IMR-90 (cell line): Measurements from ENCODE around the gene ZXDC. TPM values are rescaled to one million over a fixed set of nuclear protein-coding genes. Genes with fewer than 3 reads are reported as not detected.

Experiments
- ATAC-seq: fragments of 200-7000 bp; cut with Tn5 transposase; 2 replicates; pipeline ENCODE4 v1.9.1; 2020; ENCODE audit warnings: low read depth, mild to moderate bottlenecking, moderate library complexity
- BruUV-seq: library from RNA; stranded (reverse); fragments of 400-500 nt; replicated peaks from 2 replicates; lab custom pipeline; 2021; lab: Mats Ljungman, UMichigan
- CTCF ChIA-PET: fragments of 300-600 bp; formaldehyde crosslinking; extraction: SDS; loops from one replicate; lab custom pipeline; 2021; ENCODE audit warnings: antibody characterized with exemption; lab: Yijun Ruan, JAX
- POLR2A ChIA-PET: fragments of 300-600 bp; sonication (Branson Sonifier 250); formaldehyde crosslinking; loops from one replicate; lab custom pipeline; 2022; ENCODE audit warnings: antibody characterized with exemption; ENCODE audit not compliant: unreplicated experiment; lab: Charles Lee
- DNase-seq: peaks from one replicate; pipeline ENCODE4 v3.0.0; 2013
- H2AFZ ChIP-seq: replicated peaks from 2 replicates; pipeline ENCODE3; 2013; ENCODE audit warnings: low read length, mild to moderate bottlenecking; ENCODE audit not compliant: poor library complexity
- H2AK5ac ChIP-seq: 2 replicates; pipeline ENCODE4 v1.6.1; 2013; ENCODE audit warnings: low read depth, low read length, inconsistent platforms
- H2AK9ac ChIP-seq: replicated peaks from 2 replicates; pipeline ENCODE3; 2013; ENCODE audit warnings: mild to moderate bottlenecking, low read depth, low read length, moderate library complexity; ENCODE audit not compliant: poor library complexity
- H2BK120ac ChIP-seq: 2 replicates; pipeline ENCODE4 v1.6.1; 2013; ENCODE audit warnings: low read depth, low read length, inconsistent platforms
- H2BK15ac ChIP-seq: 3 replicates; pipeline ENCODE4 v1.6.1; 2013; ENCODE audit warnings: low read depth, low read length, inconsistent platforms
- H2BK20ac ChIP-seq: 2 replicates; pipeline ENCODE4 v1.6.1; 2013; ENCODE audit warnings: low read depth, mild to moderate bottlenecking, inconsistent platforms, low read length, moderate library complexity
- H2BK5ac ChIP-seq: 2 replicates; pipeline ENCODE4 v1.6.1; 2013; ENCODE audit warnings: mild to moderate bottlenecking, low read depth, low read length, inconsistent platforms; ENCODE audit not compliant: poor library complexity, severe bottlenecking
- H3K14ac ChIP-seq: replicated peaks from 2 replicates; pipeline ENCODE4 v1.6.1; 2013; ENCODE audit warnings: low read depth, low read length, inconsistent platforms
- H3K18ac ChIP-seq: 2 replicates; pipeline ENCODE4 v1.6.1; 2013; ENCODE audit warnings: low read depth, low read length, control low read depth
- H3K23ac ChIP-seq: 2 replicates; pipeline ENCODE4 v1.6.1; 2013; ENCODE audit warnings: low read depth, low read length, inconsistent platforms
- H3K27ac ChIP-seq: 2 replicates; pipeline ENCODE4 v1.5.1; 2013; ENCODE audit warnings: mild to moderate bottlenecking, control low read depth, low read length; ENCODE audit not compliant: insufficient read depth
- H3K27me3 ChIP-seq: 2 replicates; pipeline ENCODE4 v1.6.1; 2013; ENCODE audit warnings: low read length; ENCODE audit not compliant: control insufficient read depth, insufficient read depth
- H3K36me3 ChIP-seq: 2 replicates; pipeline ENCODE4 v1.6.1; 2013; ENCODE audit warnings: low read length, mixed read lengths; ENCODE audit not compliant: control insufficient read depth, insufficient read depth
- H3K4ac ChIP-seq: 2 replicates; pipeline ENCODE4 v1.6.1; 2013; ENCODE audit warnings: low read depth, low read length, inconsistent platforms
- H3K4me1 ChIP-seq: 2 replicates; pipeline ENCODE4 v1.6.1; 2013; ENCODE audit warnings: low read length, mixed read lengths; ENCODE audit not compliant: control insufficient read depth, insufficient read depth
- H3K4me2 ChIP-seq: 2 replicates; pipeline ENCODE4 v1.6.1; 2013; ENCODE audit warnings: low read depth, mild to moderate bottlenecking, control low read depth, low read length, moderate library complexity
- H3K4me3 ChIP-seq: 2 replicates; pipeline ENCODE4 v1.5.1; 2013; ENCODE audit warnings: low read depth, mild to moderate bottlenecking, control low read depth, low read length, moderate library complexity; ENCODE audit not compliant: insufficient read depth
- H3K56ac ChIP-seq: 2 replicates; pipeline ENCODE4 v1.6.1; 2013; ENCODE audit warnings: low read length, inconsistent platforms; ENCODE audit not compliant: insufficient read depth; ENCODE audit errors: extremely low read depth
- H3K79me1 ChIP-seq, 2 experiments: 2 replicates each; pipeline ENCODE4 v1.6.1; 2013; ENCODE audit warnings: low read length in 2 of 2, inconsistent platforms in 1 of 2, low read depth in 1 of 2
- H3K9ac ChIP-seq: 2 replicates; pipeline ENCODE4 v1.6.1; 2013; ENCODE audit warnings: low read depth, low read length, control low read depth
- H3K9me1 ChIP-seq: 2 replicates; pipeline ENCODE4 v1.6.1; 2013; ENCODE audit warnings: low read length, inconsistent platforms; ENCODE audit not compliant: insufficient read depth
- H3K9me3 ChIP-seq: 2 replicates; pipeline ENCODE4 v1.6.1; 2013; ENCODE audit warnings: low read length; ENCODE audit not compliant: control insufficient read depth, insufficient read depth
- H4K20me1 ChIP-seq: 2 replicates; pipeline ENCODE4 v1.6.1; 2013; ENCODE audit warnings: low read length, inconsistent platforms; ENCODE audit not compliant: insufficient read depth
- H4K5ac ChIP-seq: 2 replicates; pipeline ENCODE4 v1.6.1; 2013; ENCODE audit warnings: mild to moderate bottlenecking, low read depth, low read length, control low read depth
- H4K8ac ChIP-seq, 2 experiments: 2 replicates each; pipeline ENCODE4 v1.6.1; 2013; ENCODE audit warnings: low read depth in 2 of 2, low read length in 2 of 2, control low read depth in 1 of 2, inconsistent platforms in 1 of 2
- H4K91ac ChIP-seq: 2 replicates; pipeline ENCODE4 v1.6.1; 2013; ENCODE audit warnings: low read depth, low read length, inconsistent platforms; ENCODE audit not compliant: insufficient read depth
- ELK1 ChIP-seq: fragments of 150-350 bp; IDR thresholded peaks from 2 replicates; pipeline ENCODE4 v1.6.1; 2016; ENCODE audit warnings: low read depth, mild to moderate bottlenecking, low read length, moderate library complexity, borderline replicate concordance
- POLR2A ChIP-seq: IDR thresholded peaks from 2 replicates; pipeline ENCODE4 v1.6.1; 2012; ENCODE audit warnings: mild to moderate bottlenecking, low read depth, low read length
- RAD21 ChIP-seq: IDR thresholded peaks from 2 replicates; pipeline ENCODE4 v1.6.1; 2012; ENCODE audit warnings: low read length, improper control_type of control experiment
- RCOR1 ChIP-seq: IDR thresholded peaks from 2 replicates; pipeline ENCODE4 v1.6.1; 2012; ENCODE audit warnings: mild to moderate bottlenecking, low read length, improper control_type of control experiment; ENCODE audit not compliant: insufficient replicate concordance
- SMC3 ChIP-seq: fragments of 150-350 bp; IDR thresholded peaks from 2 replicates; pipeline ENCODE4 v1.6.1; 2016; ENCODE audit warnings: low read depth, mild to moderate bottlenecking, antibody characterized with exemption, low read length, moderate library complexity
- WGBS, 2 experiments: methylation state at CpG; one replicate each; pipeline versions ENCODE4 v1.1.5 to v1.1.7; 2013; ENCODE audit warnings: missing lambda C conversion rate in 2 of 2; ENCODE audit not compliant: insufficient read length in 1 of 2; ENCODE audit errors: extremely low coverage in 2 of 2; 5-methylcytosine and 5-hydroxymethylcytosine counted together
- dilution Hi-C: fragments of 300-500 bp; cut with HindIII; formaldehyde crosslinking; loops from one replicate; pipeline ENCODE4 v1.14.3; 2018; ENCODE audit warnings: low sequenced_read_pairs; ENCODE audit not compliant: unreplicated experiment
- in situ Hi-C: fragments of 300-500 bp; cut with MboI; formaldehyde crosslinking; loops from 3 replicates; pipeline ENCODE4 v1.14.3; 2019; ENCODE audit warnings: low sequenced_read_pairs, inconsistent platforms, mixed read lengths
- intact Hi-C: fragments of 100-400 bp; cut with micrococcal nuclease; formaldehyde crosslinking; loops from 2 replicates; pipeline ENCODE4 v1.10.0; 2022
- polyA plus RNA-seq, 3 experiments: library from polyadenylated mRNA; depleted of rRNA; stranded (reverse); fragments of >200 nt; gene quantifications; 2 replicates each; pipeline ENCODE4 v1.2.3, GENCODE V29; 2012; ENCODE audit warnings: low replicate concordance in 1 of 3
- total RNA-seq: library from RNA; depleted of rRNA; stranded (reverse); fragments of >200 nt; gene quantifications from 2 replicates; pipeline ENCODE4 v1.2.3, GENCODE V29; 2012
- TF ChIP-seq, protein P1 (sequence below): fragments of 150-350 bp; IDR thresholded peaks from 2 replicates; pipeline ENCODE4 v1.6.1; 2017; ENCODE audit warnings: mild to moderate bottlenecking, antibody characterized with exemption, low read length, low read depth

The ZXDC gene
- total and polyA plus RNA-seq, 2 of the 4 experiments (the other 2 are of a cell fraction) = 11.5 to 14.3 TPM

DNA sequence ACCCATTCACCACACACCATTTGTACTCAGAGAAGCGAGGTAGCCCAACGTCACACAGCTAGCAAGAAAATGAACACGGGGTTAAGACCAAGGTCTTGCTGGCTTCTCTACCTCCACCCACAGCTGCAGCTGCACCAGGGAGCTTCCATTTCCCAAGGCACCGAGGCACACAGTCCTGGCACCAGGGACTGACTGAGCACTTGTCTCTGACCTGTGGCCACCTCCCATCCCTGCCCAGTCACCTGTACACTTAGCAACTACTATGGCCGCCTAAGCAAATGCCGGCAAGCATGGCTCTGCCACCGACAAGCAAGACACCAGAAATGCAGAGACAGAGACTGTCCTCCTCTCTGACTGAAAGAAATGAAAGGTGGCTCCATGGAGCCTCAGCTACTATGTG lies 15.3 kb downstream of the ZXDC start:
- POLR2A ChIA-PET = no interaction called here
- peaks cover 24% of the 10 kb centered on the region for H4K20me1 ChIP-seq
- H3K4me3 ChIP-seq = no peak overlapping the region
- H4K5ac ChIP-seq = no peak overlapping the region
- no peak overlapping the region for H3K27ac ChIP-seq
- DNase-seq = no peak
- no peak overlapping the region for H3K9ac ChIP-seq
- in situ Hi-C loops (no loop called here), intact Hi-C loops (no loop called here), dilution Hi-C loops (no loop called here)
- no peak overlapping the region for H2BK120ac ChIP-seq
- no peak overlapping the region for H3K4ac ChIP-seq
- no peak overlapping the region for H2BK15ac ChIP-seq
- no peak overlapping the region for H3K14ac ChIP-seq
- no peak overlapping the region for H4K91ac ChIP-seq
- H3K36me3 ChIP-seq = peaks cover 64% of the 10 kb centered on the region
- no peak overlapping the region for H3K23ac ChIP-seq
- no peak overlapping the region for H3K4me2 ChIP-seq
- H3K79me1 ChIP-seq = peaks cover 28 to 41% of the 10 kb centered on the region in 2 experiments
- no peaks in the 10 kb centered on the region for H3K4me1 ChIP-seq
- no peaks in the 10 kb centered on the region for H3K9me3 ChIP-seq
- 93% methylated on average over 3 of the region's 7 CpGs; no CpG with 5 or more reads in 1 of the 2 experiments for WGBS, 2 experiments
- no peaks in the 10 kb centered on the region; the same call in 1 of the 2 replicates for H3K9me1 ChIP-seq
- H4K8ac ChIP-seq = no peak overlapping the region
- no peak overlapping the region for H2BK5ac ChIP-seq
- H2BK20ac ChIP-seq = no peak overlapping the region
- no peak overlapping the region for H2AK9ac ChIP-seq
- CTCF ChIA-PET = no interaction called here
- H2AFZ ChIP-seq = no peak overlapping the region
- no peak overlapping the region for H2AK5ac ChIP-seq
- no TSS peak for BruUV-seq
- no peaks in the 10 kb centered on the region for H3K27me3 ChIP-seq
- ATAC-seq = no peak
- no peak overlapping the region for H3K56ac ChIP-seq
- TF ChIP-seq SMC3 (no peak), ELK1 (no peak), RAD21 (no peak), POLR2A (no peak), RCOR1 (no peak)
- TF ChIP-seq, protein P1, sequence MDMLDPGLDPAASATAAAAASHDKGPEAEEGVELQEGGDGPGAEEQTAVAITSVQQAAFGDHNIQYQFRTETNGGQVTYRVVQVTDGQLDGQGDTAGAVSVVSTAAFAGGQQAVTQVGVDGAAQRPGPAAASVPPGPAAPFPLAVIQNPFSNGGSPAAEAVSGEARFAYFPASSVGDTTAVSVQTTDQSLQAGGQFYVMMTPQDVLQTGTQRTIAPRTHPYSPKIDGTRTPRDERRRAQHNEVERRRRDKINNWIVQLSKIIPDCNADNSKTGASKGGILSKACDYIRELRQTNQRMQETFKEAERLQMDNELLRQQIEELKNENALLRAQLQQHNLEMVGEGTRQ = no peak
- H3K18ac ChIP-seq = no peak overlapping the region
